HG02973 (cell line): ENCODE results near the gene LCN12.

ENCODE experiments used
- ATAC-seq: cut with Tn5 transposase; IDR thresholded peaks from one replicate; pipeline ENCODE4 v1.9.1; 2021; ENCODE audit warnings: moderate library complexity; ENCODE audit not compliant: unreplicated experiment

Gene LCN12

GRCh38 chr9:136972335-136972734 is 20.3 kb downstream of the LCN12 start:
- ATAC-seq, result no peak

- ATAC-seq, result no peak
These were observed 20.7 kb downstream of the LCN12 start for GRCh38 chr9:136972743-136973142.

GRCh38 chr9:136973618-136974617 is 21.8 kb downstream of the LCN12 start:
- no peak for ATAC-seq

- no peak for ATAC-seq
These were observed 22.9 kb downstream of the LCN12 start for GRCh38 chr9:136974817-136975535.

GRCh38 chr9:136975644-136976043 is 23.6 kb downstream of the LCN12 start:
- ATAC-seq, result no peak

DNA sequence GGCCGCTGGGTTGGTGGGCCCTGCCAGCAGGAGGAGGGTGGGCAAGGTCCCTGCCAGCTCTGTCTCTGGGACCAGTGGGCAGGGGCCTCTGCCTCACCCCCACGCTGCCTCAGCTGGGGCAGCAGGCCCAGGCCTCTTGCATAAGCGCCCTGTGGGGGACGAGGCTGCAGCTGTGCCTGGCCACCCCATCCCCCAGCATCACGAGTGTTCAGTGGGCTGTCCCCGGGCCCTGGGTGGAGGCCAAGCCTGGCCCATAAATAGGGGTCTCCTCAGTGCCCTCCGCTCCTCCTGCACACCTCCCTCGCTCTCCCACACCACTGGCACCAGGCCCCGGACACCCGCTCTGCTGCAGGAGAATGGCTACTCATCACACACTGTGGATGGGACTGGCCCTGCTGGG is 25.1 kb downstream of the LCN12 start, which contains the start of gene PTGDS:
TSS of gene PTGDS (plus strand) at position 282 of the 400 bp plus-strand sequence. CDS start at position 357, 75 bp downstream.
- ATAC-seq, result no peak

GRCh38 chr9:136977649-136978072 is 25.6 kb downstream of the LCN12 start:
- no peak for ATAC-seq

- no peak for ATAC-seq
These were observed 26.2 kb downstream of the LCN12 start for GRCh38 chr9:136978073-136978864.

DNA sequence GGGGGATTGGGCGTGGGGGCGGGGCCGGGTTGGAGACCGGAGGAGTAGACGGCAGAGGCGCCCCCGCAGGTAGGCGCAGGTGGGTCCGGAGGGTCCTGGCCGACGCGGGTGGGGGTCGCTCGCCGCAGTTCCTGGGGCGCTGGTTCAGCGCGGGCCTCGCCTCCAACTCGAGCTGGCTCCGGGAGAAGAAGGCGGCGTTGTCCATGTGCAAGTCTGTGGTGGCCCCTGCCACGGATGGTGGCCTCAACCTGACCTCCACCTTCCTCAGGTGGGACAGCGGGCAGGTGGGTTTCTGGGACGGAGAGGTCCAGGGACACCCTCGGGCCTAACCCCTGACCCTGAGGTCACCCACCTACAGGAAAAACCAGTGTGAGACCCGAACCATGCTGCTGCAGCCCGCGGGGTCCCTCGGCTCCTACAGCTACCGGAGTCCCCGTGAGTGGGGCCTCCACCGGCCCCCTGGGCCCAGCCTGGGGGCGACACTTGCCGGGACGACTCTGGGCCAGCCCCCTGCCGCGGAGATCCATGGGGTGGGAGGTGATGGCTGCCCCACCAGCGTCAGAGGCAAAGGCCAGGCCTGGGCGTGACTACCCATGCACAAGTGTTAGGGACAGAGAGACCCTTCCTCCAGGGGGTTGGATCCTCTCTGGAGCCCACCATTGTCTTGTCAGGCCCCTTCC is 26.9 kb downstream of the LCN12 start:
- no peak for ATAC-seq

- no peak for ATAC-seq
These were observed 27.9 kb downstream of the LCN12 start for GRCh38 chr9:136979769-136980587.

DNA sequence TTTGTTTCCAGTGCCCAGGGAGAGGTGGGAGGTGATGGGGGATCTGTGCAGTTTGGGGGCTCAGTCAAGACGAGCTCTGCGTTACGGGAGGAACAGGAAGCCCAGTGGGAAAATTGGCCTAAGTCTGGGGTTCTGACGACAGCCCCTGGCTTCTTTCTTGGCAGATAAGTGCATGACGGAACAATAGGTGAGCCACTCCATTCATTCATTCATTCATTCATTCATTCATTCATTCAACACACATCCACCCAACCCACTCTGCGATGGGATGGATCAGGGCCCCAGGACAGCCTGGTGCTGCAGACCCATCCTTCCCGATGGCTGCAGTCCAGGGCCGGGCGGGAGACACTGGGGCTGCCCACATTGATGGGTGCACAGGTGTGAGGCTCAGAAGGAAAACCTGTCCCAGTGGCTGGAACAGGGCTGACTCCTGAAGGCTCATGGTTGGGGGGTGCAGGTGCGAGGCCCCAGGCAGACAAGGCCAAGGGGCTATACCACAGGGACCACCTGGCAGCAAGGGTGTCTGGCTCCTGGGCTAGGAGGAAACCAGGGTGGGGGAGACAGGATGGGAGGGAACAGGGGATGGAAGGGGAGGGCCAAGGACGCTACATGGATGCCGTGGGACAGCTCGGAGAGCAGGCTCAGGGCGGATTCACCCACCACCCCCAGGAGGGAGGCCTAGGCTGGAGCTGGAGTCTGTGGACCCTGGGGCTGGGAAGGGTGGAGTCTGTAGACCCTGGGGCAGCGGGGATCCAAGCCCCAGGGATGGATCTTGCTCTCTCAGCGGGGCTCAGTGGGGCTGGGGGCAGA is 28.8 kb downstream of the LCN12 start:
- no peak for ATAC-seq

DNA sequence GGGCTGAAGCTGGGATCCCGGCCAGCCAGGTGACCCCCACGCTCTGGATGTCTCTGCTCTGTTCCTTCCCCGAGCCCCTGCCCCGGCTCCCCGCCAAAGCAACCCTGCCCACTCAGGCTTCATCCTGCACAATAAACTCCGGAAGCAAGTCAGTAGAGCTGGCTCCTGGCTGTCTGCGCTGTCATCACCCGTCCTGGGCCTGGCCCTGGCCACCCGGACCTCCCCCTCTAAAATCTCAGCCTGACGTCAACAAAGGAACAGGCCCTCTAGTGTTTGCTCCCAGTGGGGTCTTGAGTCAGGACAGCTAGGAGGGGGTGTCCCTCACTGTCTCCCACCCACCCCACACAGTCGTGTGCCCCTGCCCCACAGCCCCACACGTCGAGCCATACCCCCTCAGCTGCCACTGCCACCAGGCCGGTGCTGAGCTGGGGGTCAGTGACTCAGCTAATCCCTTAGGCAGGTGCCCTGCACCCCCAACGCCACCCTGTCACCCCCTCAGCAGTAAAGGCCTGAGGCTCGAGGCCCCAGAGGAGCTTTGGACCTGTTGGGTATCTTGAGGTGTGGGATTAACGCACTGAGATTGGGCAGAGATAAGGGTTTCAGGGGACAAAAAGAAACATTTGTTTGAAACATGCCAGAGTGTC is 29.6 kb downstream of the LCN12 start:
- ATAC-seq, result no peak

GRCh38 chr9:136982232-136983051 is 30.4 kb downstream of the LCN12 start, which contains the start of gene LCNL1:
Gene LCNL1, plus strand, starts transcription at chr9:136982993. Its CDS starts 594 bp downstream, at chr9:136983587.
- ATAC-seq, result no peak

- ATAC-seq, result no peak
These were observed 31.1 kb downstream of the LCN12 start for GRCh38 chr9:136983167-136983566.

- ATAC-seq, result no peak
These were observed 31.7 kb downstream of the LCN12 start for GRCh38 chr9:136983656-136984314.

- no peak for ATAC-seq
These were observed 32.5 kb downstream of the LCN12 start for GRCh38 chr9:136984464-136985026.
